H1 (cell line): ENCODE measurements around the gene ADGRV1. TPM values are rescaled to one million over a fixed set of nuclear protein-coding genes. Genes with fewer than 3 reads are reported as not detected.

Experiments
- KDM5A ChIP-seq: fragments of 200-600 bp; IDR thresholded peaks from 2 replicates; pipeline ENCODE4 v1.7.1; 2012; ENCODE audit warnings: mild to moderate bottlenecking, low read length, inconsistent platforms, mixed read lengths
- YY1 ChIP-seq: IDR thresholded peaks from 2 replicates; pipeline ENCODE4 v1.6.1; 2011; ENCODE audit warnings: low read depth, mild to moderate bottlenecking, low read length
- polyA plus RNA-seq, 7 experiments: library from polyadenylated mRNA; depleted of rRNA in 3 of 7; stranded (reverse) in 5 of 7; unstranded in 2 of 7; fragments of >200 nt in 5 of 7; fragments of 200-250 nt in 2 of 7; gene quantifications; 1 replicate in 5 of 7; 2 replicates in 1 of 7; 4 replicates in 1 of 7; pipeline versions ENCODE4 v1.2.1 to v1.2.3, GENCODE V29; 2011 to 2013; ENCODE audit warnings: missing spikeins in 2 of 7, mixed read lengths in 2 of 7
- total RNA-seq: library from RNA; stranded (reverse); fragmentation: NEBNext Ultra II Directional; extraction: Animal tissue kit (Norgen Biotek cat#: 25700); gene quantifications from 2 replicates; pipeline ENCODE4 v1.2.1, GENCODE V29; 2021

ADGRV1 gene
- total and polyA plus RNA-seq, 2 of the 8 experiments (the other 6 are each of a cell fraction or from before 2014, with no cell fraction given), result 53.1 to 62.2 TPM

- TF ChIP-seq YY1 (no peak), KDM5A (no peak)
Measured at GRCh38 chr5:90874066-90874465, 315.5 kb downstream of the ADGRV1 start (continued).
